Medulla oblongata (tissue), 1 donor: ENCODE measurements around the gene RPL26.
A peak's percentile ranks its signal among the peaks of the same experiment; 100 is the strongest.
"Not testable (repeated sequence)": the region's sequence is repeated elsewhere in the genome, so short reads cannot be mapped to it uniquely, and the experiment has no call there.

Source experiments
- DNase-seq: peaks from one replicate; pipeline ENCODE4 v3.0.0-alpha.2; 2015; ENCODE audit errors: extremely low spot score

Gene RPL26

GRCh38 chr17:8394497-8394896 is 11.5 kb upstream of the RPL26 start:
- DNase-seq: not testable (repeated sequence)

- DNase-seq: no peak
Observed at GRCh38 chr17:8393470-8394231, 10.7 kb upstream of the RPL26 start.

GRCh38 chr17:8392674-8393469 is 9.9 kb upstream of the RPL26 start:
- DNase-seq: no peak

- no peak for DNase-seq
Observed at GRCh38 chr17:8392274-8392673, 9.3 kb upstream of the RPL26 start.

- DNase-seq: no peak
Observed at GRCh38 chr17:8391711-8392110, 8.7 kb upstream of the RPL26 start.

- DNase-seq: no peak
Observed at GRCh38 chr17:8387914-8388651, 5.1 kb upstream of the RPL26 start.

- DNase-seq: no peak
Observed at GRCh38 chr17:8386841-8387240, 3.8 kb upstream of the RPL26 start.

- DNase-seq: no peak
Observed at GRCh38 chr17:8384801-8385378, 1.9 kb upstream of the RPL26 start.

- DNase-seq: no peak
Observed at GRCh38 chr17:8382880-8383142, 182 bp downstream of the RPL26 start.

- no peak for DNase-seq
Observed at GRCh38 chr17:8382052-8382879, 727 bp downstream of the RPL26 start.

GRCh38 chr17:8380049-8380448 is 2.9 kb downstream of the RPL26 start:
- DNase-seq: no peak

- DNase-seq: not testable (repeated sequence)
Observed at GRCh38 chr17:8378117-8378516, 4.9 kb downstream of the RPL26 start.

- DNase-seq: no peak
Observed at GRCh38 chr17:8377422-8377821, 5.6 kb downstream of the RPL26 start.

GRCh38 chr17:8376271-8377067 is 6.5 kb downstream of the RPL26 start, which contains the start of gene KRABD2:
KRABD2 (minus strand) TSS chr17:8376704.
- DNase-seq: peak; percentile 86

GRCh38 chr17:8375738-8376259 is 7.2 kb downstream of the RPL26 start:
- DNase-seq: no peak

- DNase-seq: not testable (repeated sequence)
Observed at GRCh38 chr17:8373856-8374255, 9.1 kb downstream of the RPL26 start.

- DNase-seq: no peak
Observed at GRCh38 chr17:8372422-8372821, 10.6 kb downstream of the RPL26 start.

- no peak for DNase-seq
Observed at GRCh38 chr17:8371786-8372185, 11.2 kb downstream of the RPL26 start.

GRCh38 chr17:8369944-8370343 is 13.0 kb downstream of the RPL26 start:
- peak; percentile 36 for DNase-seq

- DNase-seq: no peak
Observed at GRCh38 chr17:8368193-8368592, 14.8 kb downstream of the RPL26 start.
